Middle frontal gyrus (tissue), 1 donor: Measurements from ENCODE around the gene ZNF319.

ENCODE experiments used
- DNase-seq: peaks from one replicate; pipeline ENCODE4 v3.0.0-alpha.2; 2015; ENCODE audit warnings: low spot score; ENCODE audit errors: extremely low spot score

Gene ZNF319

GRCh38 chr16:57999971-58000705, at the start of gene ZNF319:
Gene ZNF319 (minus strand): TSS chr16:58000672. CDS start chr16:57998265, 2,407 bp downstream.
- no peak for DNase-seq

GRCh38 chr16:58049232-58050185, 49.0 kb upstream of the ZNF319 start:
- DNase-seq, result no peak

DNA sequence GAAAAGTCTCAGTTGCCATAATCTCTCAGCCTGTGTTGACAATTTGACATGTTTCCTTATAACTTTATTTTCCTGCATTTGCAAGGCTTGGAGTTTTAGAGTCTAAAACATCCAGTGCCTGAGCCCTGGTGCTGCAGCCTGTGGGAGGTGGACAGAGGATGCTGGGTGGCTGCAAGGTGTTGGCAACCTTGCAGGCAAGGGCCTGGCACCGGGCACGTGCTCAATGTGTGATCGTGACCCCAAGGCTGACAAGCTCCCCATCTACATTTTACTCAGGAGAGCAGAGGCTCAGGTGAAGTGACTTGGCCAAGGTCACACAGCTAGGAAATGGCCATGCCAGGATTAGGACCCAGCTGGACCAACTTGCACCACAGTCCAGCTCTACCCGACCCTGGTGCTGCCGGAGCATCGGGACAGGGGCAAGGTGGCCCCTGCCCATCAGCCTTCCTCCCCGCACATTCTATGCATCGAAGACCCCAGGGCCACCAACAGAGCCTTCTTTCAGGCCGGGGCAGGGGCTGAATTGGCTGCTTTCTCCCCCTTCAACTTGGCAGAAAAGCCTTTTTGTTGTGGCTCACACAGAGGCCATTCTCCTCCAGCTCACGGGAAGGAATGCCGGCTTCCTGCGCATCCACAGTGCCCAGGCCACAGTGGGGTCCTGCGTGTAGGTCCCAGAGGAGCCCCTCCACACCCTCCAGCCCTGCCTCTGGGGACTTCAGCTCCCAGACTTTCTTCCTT, 48.2 kb upstream of the ZNF319 start:
- no peak for DNase-seq

DNA sequence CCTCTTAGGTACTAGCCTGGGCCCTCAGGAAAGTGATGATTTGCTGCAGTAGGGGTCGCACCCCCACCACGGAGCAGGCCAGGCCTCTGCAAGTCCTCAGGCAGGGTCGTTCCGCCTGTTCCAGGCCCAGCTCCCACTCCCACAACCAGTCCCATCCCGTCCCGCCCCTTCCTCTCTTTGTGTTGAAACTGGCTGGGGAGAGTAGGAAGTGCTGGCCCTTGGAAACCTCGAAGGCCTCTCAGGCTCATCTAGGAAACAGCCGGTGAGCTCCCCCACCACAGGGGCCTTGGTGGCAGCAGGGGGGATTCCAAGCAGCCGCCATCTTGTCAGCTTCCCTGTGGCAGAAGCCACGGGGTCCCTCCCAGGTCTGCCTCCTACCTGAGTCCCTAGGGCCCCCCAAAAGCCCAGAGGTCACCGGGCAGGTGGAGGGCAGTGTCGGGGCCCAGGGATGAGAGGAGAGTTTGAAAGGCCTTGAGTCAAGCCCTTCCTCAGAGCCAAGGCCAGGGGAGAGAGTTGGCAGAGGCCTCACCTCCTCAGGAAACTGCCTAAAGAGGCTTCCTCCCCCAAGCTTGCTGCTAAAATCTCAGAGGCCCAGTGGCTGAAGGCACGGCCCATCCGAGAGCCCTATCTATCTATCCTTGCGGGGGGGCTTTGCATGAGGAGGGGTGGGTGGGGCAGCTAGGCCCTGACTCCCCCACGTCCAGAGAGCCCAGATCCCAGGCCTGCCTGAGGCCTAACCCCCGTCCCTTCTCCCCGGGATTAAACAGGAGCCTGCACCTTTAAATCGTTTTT, 47.3 kb upstream of the ZNF319 start:
- DNase-seq, result no peak

DNA sequence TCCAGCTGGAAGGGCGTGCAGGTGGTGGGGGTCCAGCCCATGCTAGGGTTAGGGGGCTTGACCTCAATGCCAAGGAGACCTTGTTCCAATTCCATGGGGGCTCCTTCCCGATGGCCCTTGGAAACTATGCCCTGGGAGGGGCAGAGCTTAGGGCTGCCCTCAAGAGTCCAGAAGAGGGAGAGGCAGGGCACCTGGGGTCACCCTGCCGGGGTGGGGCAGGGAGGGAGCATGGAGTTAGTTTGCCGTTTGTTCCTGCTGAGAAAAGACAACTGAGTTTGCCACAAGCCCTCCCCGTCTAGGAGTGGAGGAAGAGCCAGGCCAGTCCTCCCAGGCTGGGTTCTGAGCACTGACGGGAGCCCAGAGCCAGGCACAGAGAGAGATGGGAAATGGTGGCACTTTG, 46.5 kb upstream of the ZNF319 start:
- no peak for DNase-seq

- DNase-seq, result no peak
Observed at GRCh38 chr16:58046054-58046881, 45.8 kb upstream of the ZNF319 start.

DNA sequence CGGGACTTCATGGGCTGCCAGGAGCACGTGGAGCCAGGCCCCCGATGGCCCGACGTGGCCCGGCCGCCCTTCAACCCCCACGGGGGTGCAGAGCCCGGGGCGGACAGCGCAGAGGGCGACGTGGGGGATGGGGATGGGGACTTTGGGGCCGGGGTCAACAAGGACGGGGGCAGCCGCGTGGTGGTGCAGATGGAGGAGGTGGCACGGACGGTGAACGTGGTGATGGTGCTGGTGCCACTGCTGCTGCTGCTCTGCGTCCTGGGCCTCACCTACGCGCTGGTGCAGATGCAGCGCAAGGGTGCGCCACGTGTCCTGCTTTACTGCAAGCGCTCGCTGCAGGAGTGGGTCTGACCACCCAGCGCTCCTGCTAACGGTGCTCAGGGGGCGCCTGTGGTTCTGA, 44.6 kb upstream of the ZNF319 start:
- DNase-seq, result no peak

DNA sequence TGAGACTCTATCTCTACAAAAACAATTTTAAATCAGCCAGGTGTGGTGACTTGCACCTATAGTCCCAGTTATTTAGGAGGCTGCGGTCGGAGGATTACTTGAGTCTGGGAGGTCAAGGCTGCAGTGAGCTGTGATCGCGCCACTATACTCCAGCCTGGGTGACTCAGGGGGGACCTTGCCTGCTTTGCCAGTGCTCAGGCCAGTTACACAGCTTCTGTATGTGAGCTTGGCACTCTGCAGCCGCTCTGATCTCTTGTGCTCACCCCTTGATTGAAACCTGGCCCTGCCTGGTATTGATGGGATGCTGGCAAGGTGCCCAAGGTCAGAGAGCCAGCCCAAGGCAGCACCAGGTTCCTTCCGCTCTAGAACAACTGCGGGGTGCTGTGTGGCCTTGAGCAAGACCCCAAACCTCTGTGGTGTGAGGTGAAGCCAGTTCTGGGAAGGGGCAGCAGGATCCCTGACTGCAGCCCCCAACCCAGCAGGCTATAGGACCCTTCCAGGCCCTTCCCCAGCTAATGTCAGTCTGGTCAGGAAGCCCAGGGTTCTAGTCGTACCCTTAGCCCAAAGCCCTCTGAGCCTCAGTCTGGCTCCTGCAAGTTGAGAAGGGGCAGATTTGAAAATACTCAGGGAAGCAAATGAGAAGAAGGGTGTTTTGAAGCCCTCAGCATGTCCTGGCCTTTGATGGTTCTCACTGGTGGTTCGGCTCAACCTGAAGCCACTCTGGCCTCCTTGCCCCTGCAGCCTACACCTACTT, 44.0 kb upstream of the ZNF319 start:
- no peak for DNase-seq

GRCh38 chr16:58043571-58044155, 43.2 kb upstream of the ZNF319 start:
- DNase-seq, result no peak

DNA sequence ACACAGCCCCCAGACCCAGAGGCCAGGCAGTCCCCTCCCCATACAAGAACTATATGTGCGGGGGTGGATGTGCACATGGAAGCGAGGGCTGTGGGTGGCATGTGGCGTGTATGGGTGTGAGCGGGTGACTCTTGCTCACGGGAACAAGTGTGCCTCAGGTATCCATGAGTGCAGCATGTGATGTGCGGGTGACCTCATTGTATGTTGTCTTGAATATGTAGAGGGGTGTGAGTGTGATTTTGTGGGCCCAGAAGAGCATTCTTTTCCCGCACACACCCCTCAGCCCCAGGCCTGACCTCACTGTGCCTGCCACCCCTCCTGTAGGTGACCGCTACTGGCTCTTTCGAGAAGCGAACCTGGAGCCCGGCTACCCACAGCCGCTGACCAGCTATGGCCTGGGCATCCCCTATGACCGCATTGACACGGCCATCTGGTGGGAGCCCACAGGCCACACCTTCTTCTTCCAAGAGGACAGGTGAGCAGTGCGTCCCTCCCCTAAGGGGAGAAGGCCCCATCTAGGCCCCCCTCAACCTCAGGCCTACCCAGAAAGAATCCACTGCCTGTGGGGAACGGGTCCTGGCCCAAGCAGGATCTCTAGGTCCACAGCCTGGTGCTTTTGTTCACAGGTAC, 42.5 kb upstream of the ZNF319 start:
- no peak for DNase-seq

GRCh38 chr16:58042001-58042885, 41.8 kb upstream of the ZNF319 start:
- no peak for DNase-seq

DNA sequence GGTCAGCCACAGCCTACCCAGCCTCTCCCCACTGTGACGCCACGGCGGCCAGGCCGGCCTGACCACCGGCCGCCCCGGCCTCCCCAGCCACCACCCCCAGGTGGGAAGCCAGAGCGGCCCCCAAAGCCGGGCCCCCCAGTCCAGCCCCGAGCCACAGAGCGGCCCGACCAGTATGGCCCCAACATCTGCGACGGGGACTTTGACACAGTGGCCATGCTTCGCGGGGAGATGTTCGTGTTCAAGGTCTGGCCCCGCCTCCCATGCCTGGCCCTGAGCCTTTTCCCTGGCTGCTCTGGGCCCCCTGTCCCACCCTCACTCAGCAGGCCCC, 41.1 kb upstream of the ZNF319 start:
- no peak for DNase-seq

GRCh38 chr16:58040945-58041627, 40.6 kb upstream of the ZNF319 start:
- DNase-seq, result no peak

GRCh38 chr16:58040496-58040846, 40.0 kb upstream of the ZNF319 start:
- no peak for DNase-seq

GRCh38 chr16:58039829-58040495, 39.5 kb upstream of the ZNF319 start:
- no peak for DNase-seq

- no peak for DNase-seq
Observed at GRCh38 chr16:58038219-58038641, 37.8 kb upstream of the ZNF319 start.
